WTC11 (cell line): ENCODE data around the gene ZNF530. TPM values are rescaled to one million over a fixed set of nuclear protein-coding genes. Genes with fewer than 3 reads are reported as not detected.

Source experiments
- CBFB ChIP-seq: sonication (generic); formaldehyde crosslinking; IDR thresholded peaks from 2 replicates; pipeline ENCODE4 v1.8.1; 2022; ENCODE audit warnings: mild to moderate bottlenecking, low read depth, missing genetic modification reagents
- FOXP1 ChIP-seq: sonication (generic); formaldehyde crosslinking; IDR thresholded peaks from 2 replicates; pipeline ENCODE4 v1.8.0; 2022; ENCODE audit warnings: missing genetic modification reagents, mild to moderate bottlenecking, moderate library complexity, borderline replicate concordance
- KAT7 ChIP-seq: sonication (generic); formaldehyde crosslinking; IDR thresholded peaks from 2 replicates; pipeline ENCODE4 v1.8.1; 2023; ENCODE audit warnings: missing genetic modification reagents, mild to moderate bottlenecking, borderline replicate concordance
- NR3C1 ChIP-seq: sonication (generic); formaldehyde crosslinking; conservative IDR thresholded peaks from 2 replicates; pipeline ENCODE4 v1.8.1; 2023; ENCODE audit warnings: low read depth, mild to moderate bottlenecking, missing genetic modification reagents
- SOX15 ChIP-seq: fragments of 250-450 bp; sonication (Bioruptor Pico); IDR thresholded peaks from 2 replicates; pipeline ENCODE4 v1.9.0; 2021; ENCODE audit warnings: mild to moderate bottlenecking
- TEAD1 ChIP-seq: sonication (generic); formaldehyde crosslinking; IDR thresholded peaks from 2 replicates; pipeline ENCODE4 v1.8.0; 2022; ENCODE audit warnings: mild to moderate bottlenecking, missing genetic modification reagents
- total RNA-seq: library from RNA; stranded (reverse); gene quantifications from 3 replicates; pipeline ENCODE4 v1.2.3, GENCODE V29; 2021
- TF ChIP-seq, protein P1 (sequence below): fragments of 250-450 bp; sonication (Bioruptor Pico); IDR thresholded peaks from 2 replicates; pipeline ENCODE4 v2.1.2; 2022; ENCODE audit warnings: mild to moderate bottlenecking, moderate library complexity
- TF ChIP-seq, protein P2 (sequence below): fragments of 250-450 bp; sonication (Bioruptor Pico); IDR thresholded peaks from 2 replicates; pipeline ENCODE4 v1.9.0; 2021; ENCODE audit warnings: mild to moderate bottlenecking
- TF ChIP-seq, protein P3 (sequence below): sonication (generic); formaldehyde crosslinking; IDR thresholded peaks from 2 replicates; pipeline ENCODE4 v1.8.0; 2022; ENCODE audit warnings: mild to moderate bottlenecking, missing genetic modification reagents

ZNF530 gene
- total RNA-seq, 1 experiment from 2014 or later: 11.2 TPM

DNA sequence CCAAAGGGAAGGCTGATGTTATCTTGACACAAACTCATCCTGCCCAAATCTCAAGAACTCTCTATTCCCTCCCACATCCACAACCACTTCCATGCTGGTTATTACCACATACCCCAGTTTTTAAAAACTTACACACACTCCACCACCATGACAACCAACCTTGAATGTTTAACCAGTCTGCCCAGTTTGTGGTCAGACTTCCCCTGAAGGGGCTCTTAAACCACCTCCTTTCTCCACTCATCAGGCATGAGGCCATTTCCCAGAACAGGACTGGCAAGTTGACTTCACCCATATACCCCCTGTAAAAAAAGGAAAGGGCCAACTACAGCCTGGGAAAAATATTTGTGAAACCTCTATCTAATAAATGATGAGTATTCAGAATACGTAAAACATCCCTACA is 56.7 kb downstream of the ZNF530 start (continued):
- no peak for TF ChIP-seq SOX15 (CRISPR knock-in tag)
- TF ChIP-seq, protein P1, sequence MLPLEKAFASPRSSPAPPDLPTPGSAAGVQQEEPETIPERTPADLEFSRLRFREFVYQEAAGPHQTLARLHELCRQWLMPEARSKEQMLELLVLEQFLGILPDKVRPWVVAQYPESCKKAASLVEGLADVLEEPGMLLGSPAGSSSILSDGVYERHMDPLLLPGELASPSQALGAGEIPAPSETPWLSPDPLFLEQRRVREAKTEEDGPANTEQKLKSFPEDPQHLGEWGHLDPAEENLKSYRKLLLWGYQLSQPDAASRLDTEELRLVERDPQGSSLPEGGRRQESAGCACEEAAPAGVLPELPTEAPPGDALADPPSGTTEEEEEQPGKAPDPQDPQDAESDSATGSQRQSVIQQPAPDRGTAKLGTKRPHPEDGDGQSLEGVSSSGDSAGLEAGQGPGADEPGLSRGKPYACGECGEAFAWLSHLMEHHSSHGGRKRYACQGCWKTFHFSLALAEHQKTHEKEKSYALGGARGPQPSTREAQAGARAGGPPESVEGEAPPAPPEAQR (CRISPR knock-in tag): no peak
- TF ChIP-seq NR3C1: no peak
- no peak for TF ChIP-seq CBFB
- no peak for TF ChIP-seq FOXP1
- no peak for TF ChIP-seq KAT7 (CRISPR knock-in tag)
- TF ChIP-seq TEAD1: no peak
- TF ChIP-seq, protein P2, sequence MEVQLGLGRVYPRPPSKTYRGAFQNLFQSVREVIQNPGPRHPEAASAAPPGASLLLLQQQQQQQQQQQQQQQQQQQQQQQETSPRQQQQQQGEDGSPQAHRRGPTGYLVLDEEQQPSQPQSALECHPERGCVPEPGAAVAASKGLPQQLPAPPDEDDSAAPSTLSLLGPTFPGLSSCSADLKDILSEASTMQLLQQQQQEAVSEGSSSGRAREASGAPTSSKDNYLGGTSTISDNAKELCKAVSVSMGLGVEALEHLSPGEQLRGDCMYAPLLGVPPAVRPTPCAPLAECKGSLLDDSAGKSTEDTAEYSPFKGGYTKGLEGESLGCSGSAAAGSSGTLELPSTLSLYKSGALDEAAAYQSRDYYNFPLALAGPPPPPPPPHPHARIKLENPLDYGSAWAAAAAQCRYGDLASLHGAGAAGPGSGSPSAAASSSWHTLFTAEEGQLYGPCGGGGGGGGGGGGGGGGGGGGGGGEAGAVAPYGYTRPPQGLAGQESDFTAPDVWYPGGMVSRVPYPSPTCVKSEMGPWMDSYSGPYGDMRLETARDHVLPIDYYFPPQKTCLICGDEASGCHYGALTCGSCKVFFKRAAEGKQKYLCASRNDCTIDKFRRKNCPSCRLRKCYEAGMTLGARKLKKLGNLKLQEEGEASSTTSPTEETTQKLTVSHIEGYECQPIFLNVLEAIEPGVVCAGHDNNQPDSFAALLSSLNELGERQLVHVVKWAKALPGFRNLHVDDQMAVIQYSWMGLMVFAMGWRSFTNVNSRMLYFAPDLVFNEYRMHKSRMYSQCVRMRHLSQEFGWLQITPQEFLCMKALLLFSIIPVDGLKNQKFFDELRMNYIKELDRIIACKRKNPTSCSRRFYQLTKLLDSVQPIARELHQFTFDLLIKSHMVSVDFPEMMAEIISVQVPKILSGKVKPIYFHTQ: no peak
- TF ChIP-seq, protein P3, sequence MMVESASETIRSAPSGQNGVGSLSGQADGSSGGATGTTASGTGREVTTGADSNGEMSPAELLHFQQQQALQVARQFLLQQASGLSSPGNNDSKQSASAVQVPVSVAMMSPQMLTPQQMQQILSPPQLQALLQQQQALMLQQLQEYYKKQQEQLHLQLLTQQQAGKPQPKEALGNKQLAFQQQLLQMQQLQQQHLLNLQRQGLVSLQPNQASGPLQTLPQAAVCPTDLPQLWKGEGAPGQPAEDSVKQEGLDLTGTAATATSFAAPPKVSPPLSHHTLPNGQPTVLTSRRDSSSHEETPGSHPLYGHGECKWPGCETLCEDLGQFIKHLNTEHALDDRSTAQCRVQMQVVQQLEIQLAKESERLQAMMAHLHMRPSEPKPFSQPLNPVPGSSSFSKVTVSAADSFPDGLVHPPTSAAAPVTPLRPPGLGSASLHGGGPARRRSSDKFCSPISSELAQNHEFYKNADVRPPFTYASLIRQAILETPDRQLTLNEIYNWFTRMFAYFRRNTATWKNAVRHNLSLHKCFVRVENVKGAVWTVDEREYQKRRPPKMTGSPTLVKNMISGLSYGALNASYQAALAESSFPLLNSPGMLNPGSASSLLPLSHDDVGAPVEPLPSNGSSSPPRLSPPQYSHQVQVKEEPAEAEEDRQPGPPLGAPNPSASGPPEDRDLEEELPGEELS (CRISPR knock-in tag): no peak

Other genes starting within 250 kb of the ZNF530 start
- gene ZNF304, start 248.6 kb upstream of the ZNF530 start, total RNA-seq: 10.4 to 11.0 TPM (median 10.8 TPM) in 3 replicates
- gene TRAPPC2B, start 236.3 kb upstream of the ZNF530 start, total RNA-seq: 10.5 to 11.7 TPM (median 10.5 TPM) in 3 replicates
- 2.3 to 2.7 TPM (median 2.4 TPM) in 3 replicates for gene ZNF547, start 236.3 kb upstream of the ZNF530 start, total RNA-seq
- 10.8 to 14.2 TPM (median 11.3 TPM) in 3 replicates for gene ZNF548, start 210.0 kb upstream of the ZNF530 start, total RNA-seq
- 6.7 to 10.3 TPM (median 7.7 TPM) in 3 replicates for gene ZNF17, start 188.7 kb upstream of the ZNF530 start, total RNA-seq
- 32.3 to 34.7 TPM (median 34.6 TPM) in 3 replicates for gene ZNF749, start 164.6 kb upstream of the ZNF530 start, total RNA-seq
- gene VN1R1, start 142.7 kb upstream of the ZNF530 start, total RNA-seq: 0.73 to 0.89 TPM (median 0.83 TPM) in 3 replicates
- 13.1 to 15.0 TPM (median 14.0 TPM) in 3 replicates for gene ZNF772, start 122.3 kb upstream of the ZNF530 start, total RNA-seq
- 9.0 to 11.3 TPM (median 9.1 TPM) in 3 replicates for gene ZNF419, start 112.1 kb upstream of the ZNF530 start, total RNA-seq
- 6.3 to 8.6 TPM (median 6.8 TPM) in 3 replicates for gene ZNF773, start 99.9 kb upstream of the ZNF530 start, total RNA-seq
- gene ZNF549, start 72.5 kb upstream of the ZNF530 start, total RNA-seq: 8.8 to 9.7 TPM (median 9.2 TPM) in 3 replicates
- 13.0 to 17.5 TPM (median 15.5 TPM) in 3 replicates for gene ZNF550, start 40.0 kb upstream of the ZNF530 start, total RNA-seq
- gene ZNF416, start 21.0 kb upstream of the ZNF530 start, total RNA-seq: 8.3 to 10.0 TPM (median 9.1 TPM) in 3 replicates
- gene ZIK1, start 15.7 kb upstream of the ZNF530 start, total RNA-seq: 30.0 to 31.5 TPM (median 31.1 TPM) in 3 replicates
- 46.8 to 53.1 TPM (median 52.5 TPM) in 3 replicates for gene ZNF134, start 14.4 kb downstream of the ZNF530 start, total RNA-seq
- gene ZNF211, start 33.3 kb downstream of the ZNF530 start, total RNA-seq: 13.5 to 17.6 TPM (median 14.3 TPM) in 3 replicates
- 0.09 to 0.13 TPM in 2 of 3 replicates, not detected in the other for gene ZSCAN4, start 69.0 kb downstream of the ZNF530 start, total RNA-seq
- gene ZNF551, start 82.1 kb downstream of the ZNF530 start, total RNA-seq: 30.2 to 32.4 TPM (median 31.3 TPM) in 3 replicates
- 20.0 to 22.0 TPM (median 21.4 TPM) in 3 replicates for gene ZNF154, start 109.3 kb downstream of the ZNF530 start, total RNA-seq
- gene ZNF671, start 127.7 kb downstream of the ZNF530 start, total RNA-seq: 6.8 to 9.1 TPM (median 7.1 TPM) in 3 replicates
- 14.3 to 16.9 TPM (median 16.4 TPM) in 3 replicates for gene ZNF776, start 146.9 kb downstream of the ZNF530 start, total RNA-seq
- gene ZNF586, start 169.8 kb downstream of the ZNF530 start, total RNA-seq: 13.6 to 16.4 TPM (median 15.4 TPM) in 3 replicates
- 9.0 to 13.1 TPM (median 9.3 TPM) in 3 replicates for gene ZNF552, start 215.0 kb downstream of the ZNF530 start, total RNA-seq
- 39.9 to 43.2 TPM (median 41.7 TPM) in 3 replicates for gene ZNF587B, start 230.4 kb downstream of the ZNF530 start, total RNA-seq
- 46.6 to 57.0 TPM (median 47.0 TPM) in 3 replicates for gene ZNF587, start 250.0 kb downstream of the ZNF530 start, total RNA-seq